A673 (cell line): ENCODE measurements around the gene SRP19. TPM values are rescaled to one million over a fixed set of nuclear protein-coding genes. Genes with fewer than 3 reads are reported as not detected.

ENCODE experiments used
- BruUV-seq: library from RNA; stranded (reverse); fragments of 400-500 nt; replicated peaks from 2 replicates; lab custom pipeline; 2021; lab: Mats Ljungman, UMichigan
- CTCF ChIA-PET: fragments of 300-600 bp; sonication (Branson Sonifier 250); formaldehyde crosslinking; loops from one replicate; lab custom pipeline; 2022; ENCODE audit warnings: antibody characterized with exemption; lab: Charles Lee
- POLR2A ChIA-PET: fragments of 300-600 bp; sonication (Branson Sonifier 250); formaldehyde crosslinking; loops from one replicate; lab custom pipeline; 2022; ENCODE audit warnings: antibody characterized with exemption; ENCODE audit not compliant: low non-redundant PET; lab: Charles Lee
- DNase-seq: peaks from one replicate; pipeline ENCODE4 v3.0.0-alpha.2; 2015; ENCODE audit warnings: low spot score
- H3K27ac ChIP-seq: fragments of 200-600 bp; sonication (generic); 2 replicates; pipeline ENCODE4 v1.5.1; 2016; ENCODE audit warnings: mixed run types, low read depth, mild to moderate bottlenecking, mixed read lengths, antibody characterized with exemption, low read length; ENCODE audit not compliant: poor library complexity, severe bottlenecking
- H3K27me3 ChIP-seq: fragments of 200-600 bp; sonication (generic); replicated peaks from 2 replicates; pipeline ENCODE4 v1.6.1; 2017; ENCODE audit warnings: mixed run types, low read depth, mild to moderate bottlenecking, mixed read lengths, antibody characterized with exemption, low read length; ENCODE audit not compliant: insufficient read depth, poor library complexity
- H3K36me3 ChIP-seq: fragments of 200-600 bp; sonication (generic); 2 replicates; pipeline ENCODE4 v1.6.1; 2016; ENCODE audit warnings: mixed run types, mild to moderate bottlenecking, mixed read lengths, antibody characterized with exemption, low read length; ENCODE audit not compliant: insufficient read depth, poor library complexity, severe bottlenecking
- H3K4me1 ChIP-seq: fragments of 200-600 bp; sonication (generic); 2 replicates; pipeline ENCODE4 v1.6.1; 2017; ENCODE audit warnings: mixed run types, mild to moderate bottlenecking, mixed read lengths, antibody characterized with exemption, low read length; ENCODE audit not compliant: insufficient read depth, poor library complexity, severe bottlenecking
- H3K4me3 ChIP-seq: fragments of 200-600 bp; sonication (generic); 2 replicates; pipeline ENCODE4 v1.5.1; 2016; ENCODE audit warnings: low read depth, mixed run types, mild to moderate bottlenecking, mixed read lengths, low read length; ENCODE audit not compliant: poor library complexity, severe bottlenecking
- H3K9me3 ChIP-seq: fragments of 200-600 bp; sonication (generic); 2 replicates; pipeline ENCODE4 v1.6.1; 2016; ENCODE audit warnings: mixed run types, low read depth, mild to moderate bottlenecking, mixed read lengths, antibody characterized with exemption, low read length; ENCODE audit not compliant: poor library complexity, severe bottlenecking
- CTCF ChIP-seq: fragments of 300-800, 200-600 bp; sonication (generic); conservative IDR thresholded peaks from 2 replicates; pipeline ENCODE4 v1.5.1; 2017; ENCODE audit warnings: low read depth, mild to moderate bottlenecking, antibody characterized with exemption, low read length, moderate library complexity, mixed read lengths
- EZH2 ChIP-seq: fragments of 200-600 bp; sonication (generic); IDR thresholded peaks from 2 replicates; pipeline ENCODE4 v1.6.1; 2017; ENCODE audit warnings: borderline replicate concordance, low read depth, mild to moderate bottlenecking, mixed read lengths, antibody characterized with exemption, low read length; ENCODE audit not compliant: poor library complexity, severe bottlenecking
- intact Hi-C: fragments of 100-400 bp; cut with micrococcal nuclease; formaldehyde crosslinking; loops from one replicate; pipeline ENCODE4 v1.10.0; 2022; ENCODE audit not compliant: unreplicated experiment
- total RNA-seq: library from RNA; stranded (reverse); gene quantifications from 2 replicates; pipeline ENCODE4 v1.2.3, GENCODE V29; 2021

Gene SRP19
- total RNA-seq, 1 experiment from 2014 or later, result 73.9 TPM

DNA sequence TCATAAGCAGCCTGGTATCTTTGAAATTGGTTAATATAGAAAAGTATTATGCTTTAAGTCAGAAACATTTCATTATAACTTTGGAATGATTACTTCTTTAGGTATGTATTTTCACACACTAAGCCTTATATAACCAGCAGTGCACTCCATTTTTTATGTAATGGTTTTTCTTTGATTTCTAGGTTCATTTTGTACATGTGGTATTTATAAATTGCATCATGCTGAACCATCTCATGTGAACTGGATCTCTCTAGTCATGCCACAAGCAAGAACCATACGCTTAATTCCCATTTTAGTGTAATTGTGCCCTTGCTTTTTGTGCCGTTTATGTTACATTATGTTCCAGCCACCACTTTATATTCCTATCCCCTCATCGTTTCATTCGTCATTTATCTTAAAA is 38.6 kb upstream of the SRP19 start:
- intact Hi-C loops, result no loop called here
- no TSS peak for BruUV-seq
- H3K4me1 ChIP-seq, result no peaks in the 10 kb centered on the region
- no peak for TF ChIP-seq CTCF
- TF ChIP-seq EZH2, result no peak
- ChIA-PET POLR2A (no interaction called here), CTCF (no interaction called here)
- H3K4me3 ChIP-seq, result no peak overlapping the region
- H3K9me3 ChIP-seq, result no peaks in the 10 kb centered on the region
- H3K36me3 ChIP-seq, result peaks cover 9% of the 10 kb centered on the region
- H3K27me3 ChIP-seq, result no peaks in the 10 kb centered on the region
- no peak overlapping the region for H3K27ac ChIP-seq
- no peak for DNase-seq

DNA sequence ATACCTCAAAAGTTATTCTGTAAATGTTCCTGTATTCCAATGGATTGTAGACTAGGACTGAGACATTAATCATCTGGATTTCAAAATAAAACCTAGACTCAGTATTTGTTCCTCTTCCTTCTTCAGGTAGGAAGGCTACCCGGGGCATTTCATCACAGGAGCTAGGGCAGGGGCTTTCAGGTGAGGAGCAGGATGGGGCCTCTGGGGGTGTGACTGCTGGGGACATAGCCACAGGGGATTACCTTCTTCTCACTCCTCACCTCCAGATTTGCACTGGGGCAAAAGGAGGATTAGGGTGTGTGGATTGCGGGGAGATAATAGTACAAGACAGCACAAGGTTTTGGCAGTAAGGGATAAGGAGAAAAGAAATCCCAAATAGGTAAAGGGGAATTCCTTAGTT is 37.9 kb upstream of the SRP19 start:
- TF ChIP-seq CTCF (no peak), EZH2 (no peak)
- Histone ChIP-seq H3K4me1 (no peaks in the 10 kb centered on the region), H3K27me3 (no peaks in the 10 kb centered on the region), H3K36me3 (peaks cover 9% of the 10 kb centered on the region), H3K27ac (no peak overlapping the region), H3K9me3 (no peaks in the 10 kb centered on the region), H3K4me3 (no peak overlapping the region)
- ChIA-PET POLR2A (no interaction called here), CTCF (no interaction called here)
- intact Hi-C loops, result no loop called here
- DNase-seq, result no peak
- no TSS peak for BruUV-seq

- BruUV-seq, result no TSS peak
- ChIA-PET POLR2A (no interaction called here), CTCF (no interaction called here)
- DNase-seq, result no peak
- Histone ChIP-seq H3K36me3 (peaks cover 9% of the 10 kb centered on the region), H3K4me3 (no peak overlapping the region), H3K27ac (no peak overlapping the region), H3K4me1 (no peaks in the 10 kb centered on the region), H3K9me3 (no peaks in the 10 kb centered on the region), H3K27me3 (no peaks in the 10 kb centered on the region)
- TF ChIP-seq CTCF (no peak), EZH2 (no peak)
- intact Hi-C loops, result no loop called here
Observed at GRCh38 chr5:112823656-112824055, 37.4 kb upstream of the SRP19 start.
